ENCODE results near the gene SRSF8.

DNA sequence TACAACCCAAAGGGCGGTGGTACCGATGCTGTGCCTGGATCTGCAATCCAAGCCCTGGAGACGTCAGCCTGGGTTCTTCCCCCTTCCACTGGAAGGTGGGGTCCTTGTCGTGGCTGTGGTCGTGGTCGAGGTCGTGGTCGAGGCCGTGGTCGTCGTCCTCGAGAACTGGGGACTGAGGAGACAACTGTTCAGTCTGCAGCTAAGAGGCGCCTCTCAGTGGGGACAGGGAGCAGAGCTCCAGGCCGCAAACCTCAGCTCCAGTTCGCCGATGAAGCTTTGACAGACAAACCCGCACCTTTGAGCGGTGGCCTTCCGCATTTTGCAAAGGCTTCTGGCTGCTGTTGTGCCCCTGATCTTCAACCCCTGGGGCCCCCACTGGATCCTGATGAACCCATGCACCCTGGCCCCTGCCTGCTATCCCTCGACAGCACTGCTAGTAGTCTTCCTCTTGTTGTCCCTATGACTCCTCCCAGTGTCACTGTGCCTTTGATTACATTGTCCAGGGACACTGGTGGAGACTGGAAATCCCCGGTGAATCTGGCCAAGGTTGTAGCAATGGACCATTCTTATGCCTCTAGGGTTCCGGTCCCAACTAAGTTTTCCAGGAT lies 16.0 kb upstream of the SRSF8 start:
- TF ChIP-seq POLR2AphosphoS5 (IDR thresholded peaks at IDR 0.05; ENCODE audit: low read depth, low read length): no peak
- TF ChIP-seq, protein P1, sequence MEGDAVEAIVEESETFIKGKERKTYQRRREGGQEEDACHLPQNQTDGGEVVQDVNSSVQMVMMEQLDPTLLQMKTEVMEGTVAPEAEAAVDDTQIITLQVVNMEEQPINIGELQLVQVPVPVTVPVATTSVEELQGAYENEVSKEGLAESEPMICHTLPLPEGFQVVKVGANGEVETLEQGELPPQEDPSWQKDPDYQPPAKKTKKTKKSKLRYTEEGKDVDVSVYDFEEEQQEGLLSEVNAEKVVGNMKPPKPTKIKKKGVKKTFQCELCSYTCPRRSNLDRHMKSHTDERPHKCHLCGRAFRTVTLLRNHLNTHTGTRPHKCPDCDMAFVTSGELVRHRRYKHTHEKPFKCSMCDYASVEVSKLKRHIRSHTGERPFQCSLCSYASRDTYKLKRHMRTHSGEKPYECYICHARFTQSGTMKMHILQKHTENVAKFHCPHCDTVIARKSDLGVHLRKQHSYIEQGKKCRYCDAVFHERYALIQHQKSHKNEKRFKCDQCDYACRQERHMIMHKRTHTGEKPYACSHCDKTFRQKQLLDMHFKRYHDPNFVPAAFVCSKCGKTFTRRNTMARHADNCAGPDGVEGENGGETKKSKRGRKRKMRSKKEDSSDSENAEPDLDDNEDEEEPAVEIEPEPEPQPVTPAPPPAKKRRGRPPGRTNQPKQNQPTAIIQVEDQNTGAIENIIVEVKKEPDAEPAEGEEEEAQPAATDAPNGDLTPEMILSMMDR (IDR thresholded peaks at IDR 0.05): no peak
